Measurements from ENCODE around the gene COPS8.
A peak's percentile ranks its signal among the peaks of the same experiment; 100 is the strongest.

Gene COPS8

GRCh38 chr2:237085248-237086221 is at the start of gene COPS8:
Gene COPS8 (plus strand): TSS chr2:237085889. CDS start chr2:237085965, 76 bp downstream.
- DNase-seq (ENCODE audit: low read depth) = peak; percentile 85

DNA sequence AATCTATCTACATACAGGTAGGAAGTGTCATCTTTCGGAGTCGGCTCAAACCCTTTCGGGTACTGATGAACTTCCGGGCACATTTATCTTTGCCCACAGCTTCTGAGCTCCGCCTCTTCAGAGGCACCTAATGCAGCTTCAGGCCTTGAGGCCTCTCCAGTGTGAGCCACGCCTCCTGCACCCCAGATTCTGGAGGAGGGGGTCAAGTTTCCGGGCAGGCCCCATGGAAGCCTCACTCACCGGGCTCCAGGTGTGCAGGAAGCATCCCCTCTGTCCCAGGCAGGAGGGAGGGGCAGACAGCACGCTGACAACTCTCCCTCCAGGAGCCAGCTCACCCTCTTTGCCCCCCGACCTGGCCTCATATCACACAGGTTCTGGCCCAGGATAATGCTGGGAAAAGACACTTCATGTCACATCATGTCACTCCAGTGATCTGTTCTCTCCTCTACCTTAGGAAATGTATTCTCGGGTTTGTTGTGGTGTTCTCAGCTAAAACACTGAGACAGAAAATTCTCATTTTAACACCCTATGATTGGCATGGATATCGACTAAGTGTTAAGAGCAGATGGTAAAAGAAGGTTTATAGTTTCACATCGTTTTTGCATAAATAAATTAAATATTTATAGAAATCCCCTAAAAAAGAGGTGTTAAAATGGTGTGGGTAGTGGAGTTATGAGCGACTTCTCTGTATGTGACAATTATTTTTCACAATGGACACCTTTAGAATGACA is 46.2 kb upstream of the COPS8 start:
- DNase-seq (ENCODE audit: low read depth) = no peak

DNA sequence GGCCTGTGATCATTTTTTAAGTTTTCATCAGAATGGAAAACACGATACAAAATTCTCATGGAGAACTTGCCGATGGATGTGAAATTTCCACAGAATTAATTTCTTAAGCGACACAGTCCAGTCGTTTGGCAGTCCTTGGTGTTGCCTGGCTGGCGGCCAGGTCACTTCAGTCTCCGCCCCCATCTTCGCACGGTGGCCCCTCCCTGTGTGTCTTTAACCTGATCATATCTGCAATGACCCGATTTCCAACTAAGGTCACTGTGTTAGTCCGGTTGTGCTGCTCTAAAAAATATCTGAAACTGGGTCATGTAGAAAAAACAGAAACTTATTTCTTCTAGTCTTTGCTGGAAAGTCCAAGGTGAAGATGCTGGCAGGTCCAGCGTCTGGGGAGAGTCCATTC is 44.5 kb upstream of the COPS8 start:
- no peak for DNase-seq (ENCODE audit: low read depth)

DNA sequence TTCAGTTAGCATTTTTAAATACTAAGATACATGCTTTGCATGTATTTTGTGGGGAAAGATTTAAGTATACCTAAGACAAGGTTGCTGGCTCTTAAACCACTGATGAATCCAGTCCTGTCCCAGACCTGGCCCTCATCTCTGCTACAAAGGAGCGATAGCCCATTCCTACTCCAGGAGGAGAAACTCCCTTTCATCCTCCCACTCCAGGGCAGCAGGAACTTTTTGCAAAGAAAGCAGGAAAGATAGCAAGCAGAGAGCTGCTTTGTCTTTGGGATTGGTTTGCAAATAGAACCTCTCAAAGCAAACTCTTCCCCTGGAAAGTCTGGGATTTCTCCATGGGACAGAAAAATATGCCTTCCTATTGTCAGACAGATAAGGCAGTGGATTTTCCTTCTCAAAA is 43.6 kb upstream of the COPS8 start:
- no peak for DNase-seq (ENCODE audit: low read depth)

DNA sequence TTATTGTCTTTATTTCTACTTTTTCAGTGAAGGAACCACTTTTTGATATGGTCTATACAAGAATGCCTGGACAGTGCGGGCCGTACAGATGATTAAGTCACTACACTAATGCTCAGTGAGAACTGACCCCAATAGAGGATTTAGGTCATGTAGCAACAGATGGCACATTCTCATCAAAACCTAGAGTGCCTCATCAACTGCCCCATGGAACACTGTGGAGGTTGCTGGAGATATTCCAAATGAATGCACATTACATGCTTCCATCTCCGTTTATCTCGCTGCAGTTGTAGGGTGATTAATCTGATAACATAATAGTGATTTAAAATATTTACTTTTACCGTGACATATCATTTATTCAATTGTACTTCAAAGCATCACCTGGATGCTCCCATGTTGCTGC is 41.8 kb upstream of the COPS8 start:
- DNase-seq (ENCODE audit: low read depth) = no peak

DNA sequence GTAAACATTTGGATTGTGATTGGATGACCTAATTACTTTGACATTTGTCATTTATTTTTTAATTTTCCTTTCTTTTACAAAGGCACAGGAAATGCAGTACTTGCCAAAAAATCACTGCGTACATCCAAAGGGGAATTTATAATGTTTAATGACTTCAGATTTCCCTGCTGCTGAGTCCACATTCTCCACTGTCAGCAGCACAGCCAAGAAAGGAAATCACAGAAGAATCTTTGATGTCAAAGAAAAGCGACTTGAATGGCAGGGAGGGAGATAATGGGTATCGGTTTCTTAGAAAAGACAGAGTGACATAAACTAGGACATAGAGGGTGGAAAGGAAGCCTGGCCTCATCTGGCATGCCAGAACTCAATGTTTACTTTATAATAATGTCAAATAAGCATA is 41.4 kb upstream of the COPS8 start:
- no peak for DNase-seq (ENCODE audit: low read depth)

DNA sequence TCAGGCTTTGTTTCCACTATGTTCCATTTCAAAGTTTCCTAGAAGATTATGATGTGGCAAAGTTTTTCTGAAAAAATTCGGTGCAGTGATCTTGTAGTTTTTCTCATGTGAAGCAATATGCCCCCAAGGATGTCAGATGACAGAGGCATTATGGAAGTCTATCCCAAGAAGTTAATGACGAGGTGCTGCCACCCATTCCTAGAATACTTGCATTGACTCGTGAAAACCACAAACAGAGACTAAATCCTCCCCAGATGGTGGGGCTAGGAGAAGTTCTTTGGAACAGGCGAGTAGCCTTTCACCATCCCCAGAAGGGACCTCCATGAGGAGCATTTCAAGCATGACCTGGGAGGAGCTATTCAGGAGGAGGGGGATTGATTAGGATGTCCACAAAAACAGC is 40.2 kb upstream of the COPS8 start:
- DNase-seq (ENCODE audit: low read depth) = no peak

GRCh38 chr2:237048595-237048994 is 37.1 kb upstream of the COPS8 start:
- DNase-seq (ENCODE audit: low read depth) = no peak

DNA sequence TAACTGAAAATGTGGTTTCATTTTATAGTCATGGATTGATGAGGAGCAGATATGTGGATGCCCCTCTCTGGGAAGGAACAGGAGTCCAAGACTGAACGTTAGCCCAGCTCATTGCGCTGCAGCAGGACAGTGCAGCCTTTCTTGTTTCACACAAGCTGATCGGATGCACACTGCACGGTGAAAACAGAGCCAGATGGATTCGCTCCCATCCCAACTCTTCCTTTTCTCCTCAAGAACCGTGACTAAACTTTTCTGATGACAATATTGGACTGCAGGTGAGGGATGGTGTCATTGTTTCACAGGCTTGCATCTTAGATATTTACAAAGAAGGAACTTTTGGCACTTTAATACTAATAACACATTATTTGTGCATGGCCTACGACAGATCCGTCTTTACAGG is 33.8 kb upstream of the COPS8 start:
- no peak for DNase-seq (ENCODE audit: low read depth)

DNA sequence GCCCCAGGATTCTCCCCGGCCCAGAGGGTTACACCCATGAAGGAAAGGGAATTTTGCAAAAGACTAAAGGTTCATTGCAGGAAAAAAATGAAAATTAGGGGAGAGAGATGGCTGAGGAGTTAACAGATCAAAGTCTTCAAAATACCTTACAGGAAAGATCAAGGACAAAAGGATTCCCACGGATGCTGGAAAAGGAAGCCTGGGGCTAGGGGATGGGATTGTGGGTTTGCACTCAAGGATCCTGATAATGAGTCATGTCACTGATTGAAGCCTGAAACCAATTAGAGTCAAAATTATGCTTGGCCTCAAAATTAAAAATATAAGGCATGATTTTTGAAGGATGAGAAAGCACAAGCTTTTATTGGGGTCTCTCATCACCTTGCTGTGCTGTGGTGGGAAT is 32.6 kb upstream of the COPS8 start:
- DNase-seq (ENCODE audit: low read depth) = no peak

DNA sequence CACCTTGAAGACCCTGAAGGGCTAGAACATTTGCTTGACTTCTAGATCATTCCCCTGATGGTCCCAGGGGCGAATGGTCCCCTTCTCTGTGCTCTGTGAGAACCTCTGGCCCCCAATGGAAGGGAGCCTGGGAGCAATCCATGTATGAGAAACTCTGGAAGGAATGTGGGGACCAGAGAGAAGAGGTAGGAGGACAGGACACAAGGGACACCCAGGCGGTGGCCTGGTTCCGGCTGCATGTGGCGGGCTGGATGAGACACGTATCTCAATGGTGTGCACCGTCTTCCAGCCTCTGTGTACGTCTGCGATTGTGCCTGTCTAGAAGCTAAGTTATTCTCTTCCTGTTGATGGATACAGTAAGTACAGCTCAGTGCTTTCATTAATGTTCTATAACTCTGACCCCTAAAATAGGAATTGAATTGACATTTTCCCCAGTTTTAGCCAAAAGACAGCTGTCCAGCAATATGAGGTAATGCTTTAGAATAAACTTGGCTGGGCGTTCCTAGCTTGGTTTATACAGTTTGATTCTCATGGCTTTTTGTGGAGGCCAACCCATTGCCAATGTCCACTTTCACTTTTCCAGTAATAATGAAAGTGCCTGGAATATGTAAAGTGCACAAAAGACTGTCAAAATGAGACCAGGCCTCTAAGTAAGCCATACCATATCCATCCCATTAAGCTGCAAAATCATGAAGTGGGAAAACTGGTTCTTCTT is 30.1 kb upstream of the COPS8 start:
- DNase-seq (ENCODE audit: low read depth) = no peak

GRCh38 chr2:237056287-237056875 is 29.3 kb upstream of the COPS8 start:
- DNase-seq (ENCODE audit: low read depth) = no peak

DNA sequence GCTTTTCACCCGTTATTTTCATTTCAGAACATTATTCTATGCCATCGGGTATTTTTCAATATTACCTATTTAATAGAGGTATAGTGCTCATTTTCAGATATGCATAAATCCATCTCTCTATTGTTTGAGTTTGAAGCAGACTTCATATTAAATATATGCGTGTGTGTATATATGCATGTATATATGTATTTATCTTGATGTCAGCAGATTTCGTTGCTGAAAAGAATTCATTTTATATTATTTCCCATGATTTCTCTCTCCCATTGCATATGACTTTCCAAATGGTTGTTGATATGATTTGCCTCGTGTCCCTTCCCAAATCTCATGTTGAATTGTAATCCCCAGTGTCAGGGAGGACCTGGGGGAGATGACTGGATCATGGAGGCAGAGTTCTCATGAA is 28.6 kb upstream of the COPS8 start:
- DNase-seq (ENCODE audit: low read depth) = no peak

- no peak for DNase-seq (ENCODE audit: low read depth)
These were observed 27.8 kb upstream of the COPS8 start for GRCh38 chr2:237057893-237058300.

GRCh38 chr2:237058423-237058822 is 27.3 kb upstream of the COPS8 start:
- DNase-seq (ENCODE audit: low read depth) = no peak

DNA sequence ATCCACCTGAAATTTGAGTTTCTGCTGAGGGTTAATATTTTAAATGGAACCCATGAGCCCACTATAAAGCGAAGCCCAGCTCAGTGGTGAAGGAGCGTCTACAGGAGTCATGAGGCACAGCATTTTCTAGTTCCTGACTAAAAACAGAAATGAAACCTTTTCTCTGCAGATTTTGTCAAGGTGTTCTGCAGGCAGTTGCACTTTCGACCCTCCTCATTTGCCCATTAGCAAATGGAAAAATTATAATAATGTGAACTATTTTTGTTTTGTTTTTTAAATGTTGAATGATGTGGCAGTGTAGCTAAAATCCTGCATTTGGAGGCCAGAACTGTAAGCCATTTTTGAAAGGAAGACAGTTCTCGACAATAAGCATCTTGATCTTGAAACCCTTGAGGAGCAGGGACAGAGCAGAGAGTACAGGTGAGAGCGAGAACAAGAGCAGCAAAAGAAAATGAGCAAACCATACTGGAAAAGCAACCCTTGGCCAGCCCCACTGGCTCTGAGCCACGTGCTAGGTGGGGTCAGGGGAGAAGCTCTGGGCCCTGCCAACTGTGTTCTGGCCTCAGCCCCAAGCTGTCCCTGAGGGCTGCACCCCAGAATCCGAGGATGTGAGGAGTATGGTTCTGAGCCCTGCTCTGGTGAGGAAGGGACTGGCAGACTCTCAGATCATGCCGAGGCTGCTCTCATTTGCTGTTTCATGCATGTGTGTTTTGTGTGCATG is 26.4 kb upstream of the COPS8 start:
- DNase-seq (ENCODE audit: low read depth) = no peak

GRCh38 chr2:237060534-237061312 is 25.0 kb upstream of the COPS8 start:
- DNase-seq (ENCODE audit: low read depth) = no peak

DNA sequence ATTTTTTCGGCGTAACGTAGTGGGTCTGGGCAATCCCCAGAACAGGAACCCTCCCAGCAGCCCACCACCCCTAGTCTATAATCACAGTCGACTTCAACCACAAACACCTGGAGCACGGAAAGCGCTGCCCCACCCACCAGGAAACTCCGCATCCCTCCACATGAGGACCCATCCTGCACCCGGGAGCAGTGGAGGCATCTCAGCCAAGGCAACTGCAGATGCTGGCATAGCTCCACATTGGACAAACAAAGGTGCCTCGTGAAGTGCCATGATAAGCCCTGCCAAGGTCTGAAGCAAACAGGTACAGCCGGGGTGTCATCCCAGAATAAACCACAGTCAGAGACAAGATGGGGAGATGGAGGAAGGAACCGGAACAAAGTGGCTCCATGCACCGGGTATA is 24.3 kb upstream of the COPS8 start:
- no peak for DNase-seq (ENCODE audit: low read depth)

GRCh38 chr2:237062585-237062984 is 23.1 kb upstream of the COPS8 start:
- no peak for DNase-seq (ENCODE audit: low read depth)

- no peak for DNase-seq (ENCODE audit: low read depth)
These were observed 21.3 kb upstream of the COPS8 start for GRCh38 chr2:237064203-237065070.

Measured in stimulated activated CD8-positive, alpha-beta memory T cell treated with anti-CD3 and anti-CD28 coated beads, Interleukin-4, amount 100 ng/mL, for 24 hours (primary cell).